ENCODE measurements around the gene ESPNL.

ESPNL gene

GRCh38 chr2:238143239-238143951 lies 43.3 kb downstream of the ESPNL start:
- DNase-seq, result no peak

GRCh38 chr2:238144262-238144661 lies 44.1 kb downstream of the ESPNL start:
- no peak for DNase-seq

GRCh38 chr2:238145046-238145445 lies 44.9 kb downstream of the ESPNL start:
- no peak for DNase-seq

GRCh38 chr2:238145851-238146250 lies 45.7 kb downstream of the ESPNL start:
- no peak for DNase-seq

- no peak for DNase-seq
Observed at GRCh38 chr2:238146884-238147544, 46.9 kb downstream of the ESPNL start.

GRCh38 chr2:238148981-238149380 lies 48.8 kb downstream of the ESPNL start:
- DNase-seq, result no peak

- DNase-seq, result no peak
Observed at GRCh38 chr2:238149841-238150572, 49.9 kb downstream of the ESPNL start.

- no peak for DNase-seq
Observed at GRCh38 chr2:238150686-238151085, 50.5 kb downstream of the ESPNL start.

- no peak for DNase-seq
Observed at GRCh38 chr2:238151205-238151604, 51.1 kb downstream of the ESPNL start.

GRCh38 chr2:238151628-238152235 lies 51.6 kb downstream of the ESPNL start:
- no peak for DNase-seq

GRCh38 chr2:238152771-238153688 lies 52.9 kb downstream of the ESPNL start:
- no peak for DNase-seq

- DNase-seq, result no peak
Observed at GRCh38 chr2:238154570-238154969, 54.4 kb downstream of the ESPNL start.

GRCh38 chr2:238155051-238155760 lies 55.1 kb downstream of the ESPNL start:
- DNase-seq, result no peak

- DNase-seq, result no peak
Observed at GRCh38 chr2:238155761-238156694, 55.9 kb downstream of the ESPNL start.

GRCh38 chr2:238157506-238158017 lies 57.4 kb downstream of the ESPNL start:
- no peak for DNase-seq

GRCh38 chr2:238158018-238158508 lies 57.9 kb downstream of the ESPNL start:
- DNase-seq, result no peak

GRCh38 chr2:238158509-238159070 lies 58.5 kb downstream of the ESPNL start, which contains the start of gene ERFE:
Gene ERFE, plus strand, starts transcription at chr2:238158970. Its CDS starts 38 bp downstream, at chr2:238159008.
- DNase-seq, result peak; percentile 82

GRCh38 chr2:238159071-238159539 lies 59.0 kb downstream of the ESPNL start:
- no peak for DNase-seq

- no peak for DNase-seq
Observed at GRCh38 chr2:238159661-238160205, 59.6 kb downstream of the ESPNL start.

Measured in eye (tissue), 1 donor.